BLaER1 treated with 17β-estradiol and CSF1 and Interleukin-3, amounts not matched to agents 10 nM and 100 nM (cell line): Measurements from ENCODE around the gene ABHD14A.

ENCODE experiments used
- H3K27ac ChIP-seq, 11 experiments: shearing (Covaris generic); formaldehyde crosslinking; 2 replicates each; pipeline ENCODE4 v1.8.1; 2022
- H3K27me3 ChIP-seq, 11 experiments: shearing (Covaris generic); formaldehyde crosslinking; 2 replicates each; pipeline ENCODE4 v1.8.1; 2022
- H3K36me3 ChIP-seq, 11 experiments: shearing (Covaris generic); formaldehyde crosslinking; 2 replicates each; pipeline ENCODE4 v1.8.1; 2022
- H3K4me1 ChIP-seq, 10 experiments: shearing (Covaris generic); formaldehyde crosslinking; 2 replicates each; pipeline ENCODE4 v1.8.1; 2022
- H3K4me2 ChIP-seq, 11 experiments: shearing (Covaris generic); formaldehyde crosslinking; 2 replicates each; pipeline ENCODE4 v1.8.1; 2022
- H3K4me3 ChIP-seq, 10 experiments: shearing (Covaris generic); formaldehyde crosslinking; 2 replicates each; pipeline ENCODE4 v1.8.1; 2022
- H3K9ac ChIP-seq, 11 experiments: shearing (Covaris generic); formaldehyde crosslinking; 2 replicates each; pipeline ENCODE4 v1.8.1; 2022
- H3K9me3 ChIP-seq, 11 experiments: shearing (Covaris generic); formaldehyde crosslinking; replicated peaks in 1 of 11; 2 replicates each; pipeline ENCODE4 v1.8.1; 2022
- H4K20me1 ChIP-seq, 11 experiments: shearing (Covaris generic); formaldehyde crosslinking; 2 replicates each; pipeline ENCODE4 v1.8.1; 2022
- Cebpa-rat ChIP-seq, 11 experiments: shearing (Covaris generic); IDR thresholded peaks; 2 replicates each; pipeline ENCODE4 v1.8.1; 2022

The ABHD14A gene

GRCh38 chr3:52001443-52001974 is 26.6 kb downstream of the ABHD14A start:
- Histone ChIP-seq H3K36me3 (no peaks in the 10 kb centered on the region), H3K27ac (no peak overlapping the region), H3K27me3 (no peaks in the 10 kb centered on the region), H3K4me3 (no peak overlapping the region), H3K9me3 (no peaks in the 10 kb centered on the region), H3K9ac (peak overlapping the region in 3 of 11 experiments; percentile 2 to 14 (median 6); a peak in 1 of 22 replicates), H4K20me1 (no peaks in the 10 kb centered on the region), H3K4me2 (peak overlapping the region; percentile 31 to 75 (median 62); a peak in 21 of 22 replicates), H3K4me1 (peaks cover 27 to 62% (median 47%) of the 10 kb centered on the region in 10 experiments)
- no peak for TF ChIP-seq Cebpa-rat (IDR thresholded peaks at IDR 0.05)

DNA sequence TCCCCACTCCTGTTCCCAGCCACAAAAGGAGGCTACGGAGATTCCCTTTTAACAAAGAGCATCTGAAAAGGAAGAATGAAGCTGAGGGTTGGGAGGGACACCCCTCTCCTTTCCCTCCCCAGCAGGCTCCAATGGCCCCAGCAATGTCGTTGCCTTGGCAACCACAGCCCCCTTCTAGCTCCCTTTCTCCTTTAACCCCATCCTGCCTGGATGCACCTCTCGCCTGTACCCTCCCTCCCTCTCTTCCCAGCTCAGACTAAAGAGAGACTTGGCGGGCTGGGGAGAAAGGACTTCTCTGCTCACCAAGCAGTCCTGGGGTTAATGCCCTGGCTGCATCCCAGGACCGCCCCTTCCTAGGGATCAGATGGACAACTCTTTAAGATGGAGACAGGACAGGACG is 27.9 kb downstream of the ABHD14A start:
- Histone ChIP-seq H4K20me1 (no peaks in the 10 kb centered on the region; a peak in 1 of 22 replicates), H3K4me2 (peak overlapping the region in 5 of 11 experiments; percentile 55 to 67 (median 64); a peak in 5 of 22 replicates), H3K9me3 (no peaks in the 10 kb centered on the region), H3K4me3 (no peak overlapping the region), H3K36me3 (no peaks in the 10 kb centered on the region), H3K9ac (peak overlapping the region in 3 of 11 experiments; percentile 2 to 28 (median 21); a peak in 3 of 22 replicates), H3K4me1 (peaks cover 28 to 65% (median 50%) of the 10 kb centered on the region in 10 experiments), H3K27me3 (no peaks in the 10 kb centered on the region), H3K27ac (no peak overlapping the region)
- TF ChIP-seq Cebpa-rat (IDR thresholded peaks at IDR 0.05) = no peak

DNA sequence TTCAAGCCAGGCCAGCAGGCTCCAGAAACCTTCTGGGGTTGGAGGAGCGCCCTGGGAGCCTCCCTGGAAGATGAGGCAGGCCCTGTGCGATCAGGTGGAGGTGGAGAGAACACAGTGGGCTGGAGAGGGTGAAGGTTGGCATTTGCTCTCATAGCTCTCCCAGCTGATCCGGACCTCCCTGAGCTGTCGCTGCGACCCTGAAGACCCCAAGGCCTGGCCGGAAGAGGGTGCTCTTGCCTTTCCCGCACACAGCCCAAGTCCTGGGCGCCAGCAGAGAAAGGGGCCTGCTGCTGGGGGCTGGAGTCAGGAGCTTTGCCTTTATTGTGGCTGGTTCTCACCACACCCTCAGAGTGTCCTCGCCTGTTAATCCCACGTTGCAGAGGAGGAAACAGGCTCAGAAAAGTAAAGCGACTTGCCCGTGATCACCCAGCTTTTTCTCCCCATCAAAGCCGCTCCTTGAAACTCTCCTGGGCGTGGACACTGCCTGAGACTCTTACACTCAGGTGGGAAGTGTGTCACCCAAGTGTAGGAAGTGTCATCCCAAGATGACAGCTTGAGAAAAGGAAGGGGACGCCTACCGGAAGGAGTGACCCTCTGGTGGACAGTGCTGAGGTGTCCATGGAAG is 29.4 kb downstream of the ABHD14A start:
- peak overlapping the region; percentile 75 to 93 (median 79); a peak in 21 of 22 replicates for H3K4me2 ChIP-seq
- H3K36me3 ChIP-seq = no peaks in the 10 kb centered on the region
- H4K20me1 ChIP-seq = no peaks in the 10 kb centered on the region; a peak in 1 of 22 replicates

GRCh38 chr3:52004906-52005395 is 30.1 kb downstream of the ABHD14A start:
- peak overlapping the region; percentile 75 to 93 (median 79) for H3K4me2 ChIP-seq
- H4K20me1 ChIP-seq = no peaks in the 10 kb centered on the region; a peak in 1 of 22 replicates
- H3K9ac ChIP-seq = peak overlapping the region in 7 of 11 experiments; percentile 13 to 56 (median 43); a peak in 11 of 22 replicates
- peaks cover 28 to 64% (median 48%) of the 10 kb centered on the region in 10 experiments for H3K4me1 ChIP-seq
- H3K9me3 ChIP-seq = no peaks in the 10 kb centered on the region
- H3K27me3 ChIP-seq = no peaks in the 10 kb centered on the region
- no peaks in the 10 kb centered on the region for H3K36me3 ChIP-seq
- H3K4me3 ChIP-seq = no peak overlapping the region
- TF ChIP-seq Cebpa-rat (IDR thresholded peaks at IDR 0.05) = no peak
- peak overlapping the region in 5 of 11 experiments; percentile 19 to 56 (median 38); a peak in 9 of 22 replicates for H3K27ac ChIP-seq

More for the DNA sequence above, 29.4 kb downstream of the ABHD14A start:
- H3K27me3 ChIP-seq = no peaks in the 10 kb centered on the region
- no peaks in the 10 kb centered on the region for H3K9me3 ChIP-seq
- no peak for TF ChIP-seq Cebpa-rat (IDR thresholded peaks at IDR 0.05)
- peaks cover 28 to 65% (median 50%) of the 10 kb centered on the region in 10 experiments for H3K4me1 ChIP-seq
- no peak overlapping the region; a peak in 1 of 22 replicates for H3K27ac ChIP-seq
- no peak overlapping the region for H3K4me3 ChIP-seq
- peak overlapping the region in 9 of 11 experiments; percentile 7 to 56 (median 31); a peak in 9 of 22 replicates for H3K9ac ChIP-seq

- H3K36me3 ChIP-seq = no peaks in the 10 kb centered on the region
- no peaks in the 10 kb centered on the region for H3K9me3 ChIP-seq
- H3K4me1 ChIP-seq = peaks cover 28 to 58% (median 44%) of the 10 kb centered on the region in 10 experiments
- no peak for TF ChIP-seq Cebpa-rat (IDR thresholded peaks at IDR 0.05)
- peak overlapping the region in 5 of 11 experiments; percentile 19 to 56 (median 38); a peak in 9 of 22 replicates for H3K27ac ChIP-seq
- H3K4me2 ChIP-seq = peak overlapping the region; percentile 75 to 93 (median 79)
- peak overlapping the region in 1 of 10 experiments; percentile 20; a peak in 1 of 20 replicates for H3K4me3 ChIP-seq
- peak overlapping the region in 7 of 11 experiments; percentile 13 to 56 (median 43); a peak in 11 of 22 replicates for H3K9ac ChIP-seq
- H4K20me1 ChIP-seq = no peaks in the 10 kb centered on the region; a peak in 1 of 22 replicates
- no peaks in the 10 kb centered on the region for H3K27me3 ChIP-seq
Measured at GRCh38 chr3:52005571-52005986, 30.7 kb downstream of the ABHD14A start.

GRCh38 chr3:52006017-52006819 is 31.4 kb downstream of the ABHD14A start:
- Histone ChIP-seq H3K36me3 (no peaks in the 10 kb centered on the region), H3K4me3 (peak overlapping the region in 1 of 10 experiments; percentile 20; a peak in 1 of 20 replicates), H3K27me3 (no peaks in the 10 kb centered on the region), H3K4me2 (peak overlapping the region; percentile 75 to 93 (median 79)), H3K9ac (peak overlapping the region in 6 of 11 experiments; percentile 12 to 48 (median 32); a peak in 7 of 22 replicates), H3K9me3 (no peaks in the 10 kb centered on the region), H3K27ac (peak overlapping the region in 3 of 11 experiments; percentile 19 to 38 (median 24); a peak in 1 of 22 replicates), H3K4me1 (peaks cover 28 to 54% (median 43%) of the 10 kb centered on the region in 10 experiments), H4K20me1 (no peaks in the 10 kb centered on the region; a peak in 1 of 22 replicates)
- TF ChIP-seq Cebpa-rat (IDR thresholded peaks at IDR 0.05) = no peak

DNA sequence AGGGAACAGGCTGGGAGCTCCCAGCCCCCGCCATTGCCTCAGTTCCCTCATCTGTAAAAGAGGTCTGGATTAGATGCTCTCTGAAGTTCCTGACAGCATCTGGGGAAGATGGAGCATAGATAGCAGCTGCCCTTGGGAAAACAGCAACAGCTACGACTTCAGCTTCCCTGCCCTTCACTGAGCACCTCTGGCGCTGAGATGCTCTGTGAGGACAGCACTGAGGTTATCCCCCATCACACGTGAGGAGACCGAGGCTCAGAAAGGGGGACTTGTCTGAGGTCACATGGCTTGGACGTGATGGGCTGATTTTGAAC is 31.9 kb downstream of the ABHD14A start:
- peaks cover 28 to 48% (median 38%) of the 10 kb centered on the region in 10 experiments for H3K4me1 ChIP-seq
- H3K9ac ChIP-seq = no peak overlapping the region
- no peaks in the 10 kb centered on the region for H3K9me3 ChIP-seq
- no peaks in the 10 kb centered on the region for H3K27me3 ChIP-seq
- TF ChIP-seq Cebpa-rat (IDR thresholded peaks at IDR 0.05) = no peak
- H3K4me2 ChIP-seq = peak overlapping the region in 9 of 11 experiments; percentile 75 to 93 (median 79); a peak in 13 of 22 replicates
- no peak overlapping the region for H3K27ac ChIP-seq
- H3K36me3 ChIP-seq = no peaks in the 10 kb centered on the region
- no peaks in the 10 kb centered on the region; a peak in 1 of 22 replicates for H4K20me1 ChIP-seq
- no peak overlapping the region for H3K4me3 ChIP-seq

GRCh38 chr3:52007291-52007690 is 32.4 kb downstream of the ABHD14A start:
- TF ChIP-seq Cebpa-rat (IDR thresholded peaks at IDR 0.05) = no peak
- Histone ChIP-seq H3K4me1 (peaks cover 28 to 43% (median 33%) of the 10 kb centered on the region in 10 experiments), H3K27me3 (no peaks in the 10 kb centered on the region), H3K4me3 (no peak overlapping the region), H4K20me1 (no peaks in the 10 kb centered on the region; a peak in 1 of 22 replicates), H3K36me3 (no peaks in the 10 kb centered on the region), H3K27ac (no peak overlapping the region), H3K9me3 (no peaks in the 10 kb centered on the region), H3K4me2 (no peak overlapping the region), H3K9ac (no peak overlapping the region)
